Endothelial cell of umbilical vein (primary cell): ENCODE results near the gene SERGEF. TPM values are rescaled to one million over a fixed set of nuclear protein-coding genes. Genes with fewer than 3 reads are reported as not detected.

Source experiments
- BruUV-seq: library from RNA; stranded (reverse); fragments of 400-500 nt; replicated peaks from 2 replicates; lab custom pipeline; 2021; lab: Mats Ljungman, UMichigan
- CTCF ChIA-PET: fragments of 300-600, 350-600 bp; sonication (Branson Sonifier 250); formaldehyde crosslinking; loops from one replicate; lab custom pipeline; 2021; ENCODE audit warnings: antibody characterized with exemption, inconsistent platforms; lab: Charles Lee
- POLR2A ChIA-PET: fragments of 300-600, 350-600 bp; sonication (Branson Sonifier 250); formaldehyde crosslinking; loops from one replicate; lab custom pipeline; 2021; ENCODE audit warnings: antibody characterized with exemption, inconsistent platforms; lab: Charles Lee
- DNase-seq: peaks from one replicate; pipeline ENCODE4 v3.0.0-alpha.2; 2011; ENCODE audit warnings: low read depth, low spot score
- FAIRE-seq: peaks from 2 replicates; lab custom pipeline; 2011; peaks lifted over from hg19 to GRCh38; lab: Jason Lieb, UNC
- H2AFZ ChIP-seq: 2 replicates; pipeline ENCODE4 v1.6.0; 2012; ENCODE audit warnings: low read depth, low read length, control low read depth, inconsistent platforms
- H3K27ac ChIP-seq: 2 replicates; pipeline ENCODE4 v1.5.1; 2011; ENCODE audit warnings: low read depth, mild to moderate bottlenecking, control low read depth, low read length, moderate library complexity; ENCODE audit not compliant: insufficient read depth
- H3K27me3 ChIP-seq, 2 experiments: 2 replicates each; pipeline versions ENCODE4 v1.6.0 to v1.6.1; 2011; ENCODE audit warnings: low read length in 2 of 2, mixed read lengths in 1 of 2; ENCODE audit not compliant: control insufficient read depth in 2 of 2, insufficient read depth in 2 of 2
- H3K36me3 ChIP-seq, 2 experiments: 2 replicates in 1 of 2; 3 replicates in 1 of 2; pipeline ENCODE4 v1.5.1; 2011; ENCODE audit warnings: low read length in 2 of 2, mild to moderate bottlenecking in 1 of 2, moderate library complexity in 1 of 2; ENCODE audit not compliant: control insufficient read depth in 2 of 2, insufficient read depth in 2 of 2; ENCODE audit errors: extremely low read depth in 1 of 2
- H3K4me1 ChIP-seq: 3 replicates; pipeline ENCODE4 v1.5.1; 2011; ENCODE audit warnings: mild to moderate bottlenecking, low read length; ENCODE audit not compliant: control insufficient read depth, insufficient read depth; ENCODE audit errors: extremely low read depth
- H3K4me2 ChIP-seq: 2 replicates; pipeline ENCODE4 v1.6.1; 2011; ENCODE audit warnings: low read length, control low read depth, mixed read lengths; ENCODE audit not compliant: insufficient read depth
- H3K4me3 ChIP-seq, 3 experiments: fragments of 200-600 bp in 1 of 3; sonication (generic), shearing (Covaris generic) in 1 of 3; replicated peaks in 1 of 3; 2 replicates each; pipeline ENCODE4 v1.5.1; 2011 to 2016; ENCODE audit warnings: control low read depth in 3 of 3, low read length in 3 of 3, mild to moderate bottlenecking in 2 of 3, inconsistent platforms in 1 of 3, low read depth in 1 of 3, moderate library complexity in 1 of 3; ENCODE audit not compliant: insufficient read depth in 1 of 3
- H3K79me2 ChIP-seq: 2 replicates; pipeline ENCODE4 v1.6.0; 2012; ENCODE audit warnings: low read length, inconsistent platforms; ENCODE audit not compliant: control insufficient read depth, insufficient read depth
- H3K9ac ChIP-seq: replicated peaks from 2 replicates; pipeline ENCODE3; 2011; ENCODE audit warnings: low read length, control low read depth; ENCODE audit not compliant: insufficient read depth; ENCODE audit errors: extremely low read depth
- H3K9me1 ChIP-seq: replicated peaks from 3 replicates; pipeline ENCODE4 v1.6.0; 2011; ENCODE audit warnings: mild to moderate bottlenecking, low read length; ENCODE audit not compliant: control insufficient read depth, insufficient read depth; ENCODE audit errors: extremely low read depth
- H3K9me3 ChIP-seq: replicated peaks from 2 replicates; pipeline ENCODE4 v1.5.1; 2012; ENCODE audit warnings: low read length, inconsistent platforms; ENCODE audit not compliant: control insufficient read depth, insufficient read depth
- H4K20me1 ChIP-seq: replicated peaks from 2 replicates; pipeline ENCODE3; 2011; ENCODE audit warnings: mild to moderate bottlenecking, low read length; ENCODE audit not compliant: control insufficient read depth, insufficient read depth; ENCODE audit errors: extremely low read depth
- FOS ChIP-seq: IDR thresholded peaks from 2 replicates; pipeline ENCODE4 v1.6.1; 2011; ENCODE audit warnings: mild to moderate bottlenecking, low read length, moderate library complexity, borderline replicate concordance; ENCODE audit not compliant: insufficient read depth
- GATA2 ChIP-seq: IDR thresholded peaks from 2 replicates; pipeline ENCODE4 v1.7.0; 2011; ENCODE audit warnings: low read depth, mild to moderate bottlenecking, moderate library complexity, mixed read lengths, low read length; ENCODE audit not compliant: insufficient read length, insufficient read depth
- POLR2A ChIP-seq: IDR thresholded peaks from 2 replicates; pipeline ENCODE4 v1.6.1; 2012; ENCODE audit warnings: low read depth, mild to moderate bottlenecking, control low read depth, low read length
- dilution Hi-C: fragments of 300-500 bp; cut with MboI; formaldehyde crosslinking; loops from one replicate; pipeline ENCODE4 v1.15.0; 2019; ENCODE audit warnings: low sequenced_read_pairs; ENCODE audit not compliant: extremely low pct_ligation_motif_present
- intact Hi-C: fragments of 100-400 bp; cut with micrococcal nuclease; formaldehyde crosslinking; loops from one replicate; pipeline ENCODE4 v1.10.0; 2022
- polyA plus RNA-seq, 4 experiments: library from polyadenylated mRNA; depleted of rRNA in 3 of 4; stranded (reverse) in 3 of 4; unstranded in 1 of 4; fragments of >200 nt; gene quantifications; 2 replicates each; pipeline versions ENCODE4 v1.2.1 to v1.2.3, GENCODE V29; 2011 to 2012; ENCODE audit warnings: missing spikeins in 1 of 4
- total RNA-seq: library from RNA; stranded (reverse); gene quantifications from 2 replicates; pipeline ENCODE4 v1.2.3, GENCODE V29; 2021
- TF ChIP-seq, protein P1 (sequence below), 2 donors: IDR thresholded peaks; 1 replicate in 1 of 2; 2 replicates in 1 of 2; pipeline ENCODE4 v1.5.1; 2011; ENCODE audit warnings: low read length in 2 of 2, mild to moderate bottlenecking in 2 of 2, moderate library complexity in 2 of 2, control low read depth in 1 of 2, inconsistent platforms in 1 of 2, low read depth in 1 of 2; ENCODE audit not compliant: insufficient read depth in 1 of 2; ENCODE audit errors: extremely low read depth in 1 of 2
- TF ChIP-seq, protein P2 (sequence below): IDR thresholded peaks from 2 replicates; pipeline ENCODE4 v1.6.1; 2011; ENCODE audit not compliant: insufficient read depth, insufficient read length

Gene SERGEF
- total and polyA plus RNA-seq, 2 donors (not counting 3 experiments of a cell fraction or from before 2014, with no cell fraction given): 8.7 to 16.7 TPM

DNA sequence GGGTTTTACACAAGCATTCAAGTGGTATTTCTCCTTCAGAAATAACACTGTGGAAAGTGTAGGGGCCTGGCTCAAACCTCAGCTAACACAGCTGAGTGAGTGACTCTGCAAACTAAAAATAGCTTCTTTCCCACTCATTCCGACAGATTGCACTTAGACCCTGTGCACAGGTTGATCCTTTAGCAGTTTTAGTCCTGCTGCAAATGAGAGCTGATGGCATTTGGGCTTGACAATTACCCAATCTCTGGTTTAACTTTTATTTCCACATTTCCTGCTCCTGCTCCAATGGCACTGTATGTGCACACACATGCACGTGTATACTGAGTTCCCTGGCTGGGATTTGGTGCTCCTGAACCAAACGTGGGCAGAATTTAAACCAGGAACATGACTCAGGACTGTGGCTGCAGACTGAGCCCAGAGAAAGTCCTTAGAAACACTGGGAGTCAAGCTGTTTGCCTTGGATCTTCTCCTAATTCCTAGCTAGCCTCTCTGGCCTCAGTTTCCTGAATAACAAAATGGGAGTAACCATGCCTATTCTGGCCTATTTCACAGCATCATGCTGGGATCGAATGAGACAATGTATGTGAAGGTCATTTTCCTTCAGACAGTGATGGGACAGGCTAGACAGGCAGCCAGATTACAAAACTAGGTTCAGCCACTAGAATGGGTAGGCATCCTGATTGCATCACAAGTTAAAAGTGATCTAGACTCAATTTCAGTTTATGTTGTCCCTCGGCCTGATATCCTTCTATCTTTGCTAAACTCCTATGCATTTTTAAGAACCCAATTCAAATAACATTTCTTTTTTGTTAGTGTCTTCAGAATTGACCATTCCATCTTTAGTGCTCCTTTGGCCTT, 58.2 kb downstream of the SERGEF start:
- BruUV-seq: no TSS peak
- TF ChIP-seq FOS: no peak
- TF ChIP-seq, protein P1, sequence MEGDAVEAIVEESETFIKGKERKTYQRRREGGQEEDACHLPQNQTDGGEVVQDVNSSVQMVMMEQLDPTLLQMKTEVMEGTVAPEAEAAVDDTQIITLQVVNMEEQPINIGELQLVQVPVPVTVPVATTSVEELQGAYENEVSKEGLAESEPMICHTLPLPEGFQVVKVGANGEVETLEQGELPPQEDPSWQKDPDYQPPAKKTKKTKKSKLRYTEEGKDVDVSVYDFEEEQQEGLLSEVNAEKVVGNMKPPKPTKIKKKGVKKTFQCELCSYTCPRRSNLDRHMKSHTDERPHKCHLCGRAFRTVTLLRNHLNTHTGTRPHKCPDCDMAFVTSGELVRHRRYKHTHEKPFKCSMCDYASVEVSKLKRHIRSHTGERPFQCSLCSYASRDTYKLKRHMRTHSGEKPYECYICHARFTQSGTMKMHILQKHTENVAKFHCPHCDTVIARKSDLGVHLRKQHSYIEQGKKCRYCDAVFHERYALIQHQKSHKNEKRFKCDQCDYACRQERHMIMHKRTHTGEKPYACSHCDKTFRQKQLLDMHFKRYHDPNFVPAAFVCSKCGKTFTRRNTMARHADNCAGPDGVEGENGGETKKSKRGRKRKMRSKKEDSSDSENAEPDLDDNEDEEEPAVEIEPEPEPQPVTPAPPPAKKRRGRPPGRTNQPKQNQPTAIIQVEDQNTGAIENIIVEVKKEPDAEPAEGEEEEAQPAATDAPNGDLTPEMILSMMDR (IDR thresholded peaks at IDR 0.05; ENCODE audit: extremely low read depth in 1 of 2, insufficient read depth in 1 of 2, low read depth in 1 of 2, low read length in 2 of 2): no peak
- TF ChIP-seq POLR2A: no peak
- TF ChIP-seq, protein P2, sequence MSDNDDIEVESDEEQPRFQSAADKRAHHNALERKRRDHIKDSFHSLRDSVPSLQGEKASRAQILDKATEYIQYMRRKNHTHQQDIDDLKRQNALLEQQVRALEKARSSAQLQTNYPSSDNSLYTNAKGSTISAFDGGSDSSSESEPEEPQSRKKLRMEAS: no peak
- TF ChIP-seq GATA2: no peak
- Histone ChIP-seq H3K79me2 (no peaks in the 10 kb centered on the region), H3K36me3 (no peaks in the 10 kb centered on the region), H2AFZ (no peak overlapping the region), H3K9ac (no peak overlapping the region), H3K9me3 (no peaks in the 10 kb centered on the region), H3K4me3 (no peak overlapping the region), H3K27ac (no peak overlapping the region), H4K20me1 (no peaks in the 10 kb centered on the region), H3K27me3 (no peaks in the 10 kb centered on the region), H3K4me2 (no peak overlapping the region), H3K9me1 (no peaks in the 10 kb centered on the region), H3K4me1 (no peaks in the 10 kb centered on the region)
- dilution Hi-C loops (no loop called here), intact Hi-C loops (no loop called here)
- POLR2A ChIA-PET: no interaction called here
- DNase-seq (no peak), FAIRE-seq (no peak)
- CTCF ChIA-PET: interaction anchor here (0.9 kb wide), 1 partner anchor 19 kb away, joined by 4 read pairs; no protein-coding TSS in a partner anchor
